Measurements from ENCODE around the gene MRPS5.

The MRPS5 gene

GRCh38 chr2:95076705-95077529 lies 44.7 kb downstream of the MRPS5 start:
- Histone ChIP-seq H3K27me3 (ENCODE audit: control insufficient read depth, insufficient read depth, low read length) (no peaks in the 10 kb centered on the region), H3K27ac (no peak overlapping the region)

DNA sequence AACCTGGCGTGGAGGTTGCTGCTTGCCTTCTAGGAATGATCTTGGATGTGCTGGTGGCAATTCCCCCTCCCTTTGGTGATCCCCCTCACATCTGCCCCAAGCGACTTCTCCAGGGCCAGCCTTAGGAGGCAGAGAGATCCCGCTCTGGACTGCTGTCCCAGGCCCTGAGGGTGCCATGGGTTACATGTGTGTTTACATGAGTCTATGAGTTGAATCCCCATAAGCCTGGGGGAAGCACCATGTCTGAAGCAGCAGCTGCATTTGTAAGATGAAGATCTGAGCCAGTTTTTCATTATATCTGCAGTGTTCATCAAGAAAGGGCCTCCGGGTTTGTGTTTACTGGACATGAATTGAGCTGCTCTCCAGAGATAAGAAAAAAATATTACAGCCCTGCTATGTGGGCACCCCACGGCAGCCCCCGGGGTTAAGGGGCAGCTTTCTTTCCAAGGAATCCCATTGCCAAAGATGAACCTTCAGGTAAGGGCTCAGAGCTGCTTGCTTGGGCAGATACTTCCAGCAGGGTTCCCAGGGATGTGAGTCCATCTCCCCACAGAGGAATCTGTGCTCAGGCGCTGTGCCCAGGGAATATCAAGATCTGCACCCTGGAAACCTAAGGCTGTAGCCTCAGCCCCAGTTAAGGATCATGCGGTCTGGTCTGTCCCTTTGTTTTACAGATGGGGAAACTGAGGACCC lies 46.0 kb downstream of the MRPS5 start:
- Histone ChIP-seq H3K4me1 (no peaks in the 10 kb centered on the region), H2AFZ (peak overlapping the region; percentile 42), H3K27me3 (ENCODE audit: control insufficient read depth, insufficient read depth, low read length) (no peaks in the 10 kb centered on the region), H3K4me2 (ENCODE audit: low read length) (no peak overlapping the region), H3K36me3 (ENCODE audit: control insufficient read depth, insufficient read depth, low read length) (no peaks in the 10 kb centered on the region), H3K9ac (no peak overlapping the region), H3K4me3 (ENCODE audit: low read depth, low read length) (no peak overlapping the region), H3K27ac (no peak overlapping the region), H3K9me3 (ENCODE audit: control insufficient read depth, low read length) (no peaks in the 10 kb centered on the region), H3K79me2 (no peaks in the 10 kb centered on the region)
- TF ChIP-seq, protein P1, sequence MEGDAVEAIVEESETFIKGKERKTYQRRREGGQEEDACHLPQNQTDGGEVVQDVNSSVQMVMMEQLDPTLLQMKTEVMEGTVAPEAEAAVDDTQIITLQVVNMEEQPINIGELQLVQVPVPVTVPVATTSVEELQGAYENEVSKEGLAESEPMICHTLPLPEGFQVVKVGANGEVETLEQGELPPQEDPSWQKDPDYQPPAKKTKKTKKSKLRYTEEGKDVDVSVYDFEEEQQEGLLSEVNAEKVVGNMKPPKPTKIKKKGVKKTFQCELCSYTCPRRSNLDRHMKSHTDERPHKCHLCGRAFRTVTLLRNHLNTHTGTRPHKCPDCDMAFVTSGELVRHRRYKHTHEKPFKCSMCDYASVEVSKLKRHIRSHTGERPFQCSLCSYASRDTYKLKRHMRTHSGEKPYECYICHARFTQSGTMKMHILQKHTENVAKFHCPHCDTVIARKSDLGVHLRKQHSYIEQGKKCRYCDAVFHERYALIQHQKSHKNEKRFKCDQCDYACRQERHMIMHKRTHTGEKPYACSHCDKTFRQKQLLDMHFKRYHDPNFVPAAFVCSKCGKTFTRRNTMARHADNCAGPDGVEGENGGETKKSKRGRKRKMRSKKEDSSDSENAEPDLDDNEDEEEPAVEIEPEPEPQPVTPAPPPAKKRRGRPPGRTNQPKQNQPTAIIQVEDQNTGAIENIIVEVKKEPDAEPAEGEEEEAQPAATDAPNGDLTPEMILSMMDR (IDR thresholded peaks at IDR 0.05) = no peak

More at GRCh38 chr2:95076705-95077529, 44.7 kb downstream of the MRPS5 start:
- no peaks in the 10 kb centered on the region for H3K79me2 ChIP-seq
- H3K4me1 ChIP-seq = no peaks in the 10 kb centered on the region
- no peak overlapping the region for H3K9ac ChIP-seq
- H3K4me3 ChIP-seq (ENCODE audit: low read depth, low read length) = peak overlapping the region; percentile 40
- no peaks in the 10 kb centered on the region for H3K9me3 ChIP-seq (ENCODE audit: control insufficient read depth, low read length)
- peak overlapping the region; percentile 89 for H2AFZ ChIP-seq
- peak overlapping the region; percentile 71 for H3K4me2 ChIP-seq (ENCODE audit: low read length)
- TF ChIP-seq, protein P1 (IDR thresholded peaks at IDR 0.05) = peak; percentile 91
- H3K36me3 ChIP-seq (ENCODE audit: control insufficient read depth, insufficient read depth, low read length) = no peaks in the 10 kb centered on the region

GRCh38 chr2:95074663-95075439 lies 46.8 kb downstream of the MRPS5 start:
- H3K36me3 ChIP-seq (ENCODE audit: control insufficient read depth, insufficient read depth, low read length) = no peaks in the 10 kb centered on the region
- H3K4me3 ChIP-seq (ENCODE audit: low read depth, low read length) = no peak overlapping the region
- H3K4me2 ChIP-seq (ENCODE audit: low read length) = no peak overlapping the region
- TF ChIP-seq, protein P1 (IDR thresholded peaks at IDR 0.05) = no peak
- H3K9me3 ChIP-seq (ENCODE audit: control insufficient read depth, low read length) = no peaks in the 10 kb centered on the region
- no peak overlapping the region for H3K27ac ChIP-seq
- H3K4me1 ChIP-seq = no peaks in the 10 kb centered on the region
- H3K79me2 ChIP-seq = no peaks in the 10 kb centered on the region
- no peak overlapping the region for H3K9ac ChIP-seq
- no peaks in the 10 kb centered on the region for H3K27me3 ChIP-seq (ENCODE audit: control insufficient read depth, insufficient read depth, low read length)
- no peak overlapping the region for H2AFZ ChIP-seq

DNA sequence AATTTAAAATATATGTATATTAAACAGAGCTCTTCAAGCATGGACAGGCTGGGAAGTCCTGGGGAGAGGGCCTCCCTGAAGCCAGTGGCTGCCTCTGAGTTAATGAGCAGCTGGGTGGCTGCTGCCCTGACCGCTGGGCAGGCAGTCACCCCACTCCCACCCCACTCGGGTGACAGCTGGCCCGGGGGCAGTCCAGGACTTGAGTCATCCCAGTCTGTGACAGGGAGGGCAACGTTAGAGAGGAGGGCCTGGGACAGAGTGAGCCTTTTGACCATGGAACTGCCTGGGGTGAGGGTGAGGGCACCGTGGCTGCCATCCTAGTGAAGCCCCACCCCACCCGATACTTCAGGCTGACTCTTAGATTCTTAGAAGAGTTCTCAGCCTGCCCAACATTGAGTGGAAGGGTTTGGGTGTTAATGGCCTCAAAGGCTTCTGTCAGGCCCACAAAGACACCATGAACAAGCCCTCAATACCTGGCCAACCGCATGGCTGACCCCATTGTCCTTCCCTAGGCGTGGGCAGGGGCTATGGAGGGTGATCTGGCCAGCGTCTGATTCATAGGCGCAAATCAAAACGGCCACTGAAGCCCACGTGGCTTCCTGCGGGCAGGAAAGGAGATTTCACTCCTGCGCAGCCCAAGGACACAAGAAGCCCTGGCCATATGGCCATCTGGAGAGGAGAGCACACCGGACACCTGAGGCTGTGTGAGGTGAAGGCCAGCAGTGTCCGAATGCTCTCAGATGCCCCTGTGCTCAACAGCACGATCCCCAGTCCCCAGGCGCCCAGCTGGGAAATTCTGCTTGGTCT lies 47.5 kb downstream of the MRPS5 start:
- no peaks in the 10 kb centered on the region for H3K79me2 ChIP-seq
- TF ChIP-seq, protein P1 (IDR thresholded peaks at IDR 0.05) = no peak
- H3K27me3 ChIP-seq (ENCODE audit: control insufficient read depth, insufficient read depth, low read length) = no peaks in the 10 kb centered on the region
- no peak overlapping the region for H3K27ac ChIP-seq
- no peak overlapping the region for H2AFZ ChIP-seq
- no peak overlapping the region for H3K9ac ChIP-seq
- H3K36me3 ChIP-seq (ENCODE audit: control insufficient read depth, insufficient read depth, low read length) = no peaks in the 10 kb centered on the region
- H3K4me1 ChIP-seq = no peaks in the 10 kb centered on the region
- no peak overlapping the region for H3K4me2 ChIP-seq (ENCODE audit: low read length)
- no peaks in the 10 kb centered on the region for H3K9me3 ChIP-seq (ENCODE audit: control insufficient read depth, low read length)
- H3K4me3 ChIP-seq (ENCODE audit: low read depth, low read length) = no peak overlapping the region

Data from parathyroid adenoma (tissue), 2 donors.